Loucy (cell line): Measurements from ENCODE around the gene MRPS9.

Source experiments
- CTCF ChIP-seq: fragments of 200-600 bp; sonication (generic); conservative IDR thresholded peaks from 2 replicates; pipeline ENCODE4 v1.5.1; 2014; ENCODE audit warnings: mild to moderate bottlenecking, antibody characterized with exemption, low read length
- EZH2phosphoT487 ChIP-seq: fragments of 200-600 bp; IDR thresholded peaks from 2 replicates; pipeline ENCODE4 v1.6.1; 2018; ENCODE audit warnings: antibody characterized with exemption, mild to moderate bottlenecking, moderate library complexity, borderline replicate concordance

GRCh38 chr2:105070010-105070865 is 32.4 kb downstream of the MRPS9 start:
- TF ChIP-seq CTCF (no peak), EZH2phosphoT487 (no peak)
